Liver (tissue), 3 donors: ENCODE results near the gene PLSCR3.

Experiments used
- CTCF ChIP-seq: fragments of 150-350 bp; IDR thresholded peaks from 2 replicates; pipeline ENCODE4 v1.5.1; 2017; ENCODE audit warnings: improper control_type of control experiment, low read depth, low read length; ENCODE audit not compliant: missing input control
- FOXA1 ChIP-seq: IDR thresholded peaks from 2 replicates; pipeline ENCODE4 v1.6.1; 2016; ENCODE audit warnings: antibody characterized with exemption
- GABPA ChIP-seq, 2 donors: IDR thresholded peaks in 1 of 2; conservative IDR thresholded peaks in 1 of 2; 2 replicates each; pipeline ENCODE4 v1.6.1; 2016; ENCODE audit warnings: antibody characterized with exemption in 2 of 2, mild to moderate bottlenecking in 1 of 2, moderate library complexity in 1 of 2
- HNF4G ChIP-seq: IDR thresholded peaks from 2 replicates; pipeline ENCODE4 v1.6.1; 2016; ENCODE audit warnings: antibody characterized with exemption
- JUND ChIP-seq, 2 donors: IDR thresholded peaks; 2 replicates each; pipeline ENCODE4 v1.6.1; 2016; ENCODE audit warnings: antibody characterized with exemption in 2 of 2
- RAD21 ChIP-seq, 2 donors: IDR thresholded peaks; 2 replicates each; pipeline ENCODE4 v1.6.1; 2016; ENCODE audit warnings: antibody characterized with exemption in 2 of 2, mild to moderate bottlenecking in 2 of 2
- REST ChIP-seq: IDR thresholded peaks from 2 replicates; pipeline ENCODE4 v1.6.1; 2016; ENCODE audit warnings: antibody characterized with exemption, mild to moderate bottlenecking
- YY1 ChIP-seq: IDR thresholded peaks from 2 replicates; pipeline ENCODE4 v1.6.1; 2016; ENCODE audit warnings: antibody characterized with exemption, mild to moderate bottlenecking
- TF ChIP-seq, protein P1 (sequence below): IDR thresholded peaks from 2 replicates; pipeline ENCODE4 v1.6.1; 2016; ENCODE audit warnings: antibody characterized with exemption
- TF ChIP-seq, protein P2 (sequence below): IDR thresholded peaks from 2 replicates; pipeline ENCODE4 v1.6.1; 2016; ENCODE audit warnings: antibody characterized with exemption
- TF ChIP-seq, protein P3 (sequence below): IDR thresholded peaks from 2 replicates; pipeline ENCODE4 v1.6.1; 2016; ENCODE audit warnings: antibody characterized with exemption
- donor health status: healthy.
- donor health status: healthy.

DNA sequence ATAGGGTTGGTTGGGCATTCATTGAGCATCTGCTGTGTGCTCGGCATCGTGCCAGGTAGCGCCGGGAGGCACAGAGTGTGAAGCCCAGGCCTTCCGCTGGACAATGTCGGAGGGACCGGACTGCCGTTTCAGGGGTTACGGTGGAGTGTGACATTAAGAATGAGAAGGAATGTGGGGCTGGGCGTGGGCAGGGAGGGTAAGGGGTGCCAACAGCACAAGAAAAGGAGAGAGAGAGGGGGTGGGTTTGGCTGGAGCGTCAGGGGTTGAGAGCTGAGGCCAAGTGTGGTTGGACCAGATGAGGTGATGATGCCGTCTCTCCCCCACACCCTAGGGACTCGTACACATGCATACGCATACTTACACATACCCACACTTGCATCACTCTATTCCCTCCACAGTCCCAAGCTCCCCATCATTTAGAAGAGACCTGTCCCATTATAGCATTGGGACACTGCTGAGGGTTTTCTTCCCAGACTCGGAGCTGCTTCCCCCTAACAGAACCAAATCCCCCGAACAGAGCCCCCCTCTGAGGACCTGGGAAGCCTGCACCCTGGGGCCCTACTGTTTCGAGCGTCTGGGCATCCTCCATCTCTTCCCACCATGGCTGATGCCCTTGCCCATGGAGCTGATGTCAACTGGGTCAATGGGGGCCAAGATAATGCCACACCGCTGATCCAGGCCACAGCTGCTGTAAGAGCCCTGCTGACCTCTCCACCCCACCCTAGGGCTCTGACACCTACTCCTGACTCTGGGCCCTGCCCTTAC lies 45.7 kb downstream of the PLSCR3 start:
- TF ChIP-seq CTCF (no peak), RAD21 (IDR thresholded peaks at IDR 0.05) (no peak), FOXA1 (no peak), GABPA (IDR thresholded peaks at IDR 0.05 in 1 of 2, conservative IDR thresholded peaks at IDR 0.05 in 1 of 2) (no peak), REST (no peak), HNF4G (no peak), YY1 (no peak), JUND (IDR thresholded peaks at IDR 0.05) (no peak)
- TF ChIP-seq, protein P1, sequence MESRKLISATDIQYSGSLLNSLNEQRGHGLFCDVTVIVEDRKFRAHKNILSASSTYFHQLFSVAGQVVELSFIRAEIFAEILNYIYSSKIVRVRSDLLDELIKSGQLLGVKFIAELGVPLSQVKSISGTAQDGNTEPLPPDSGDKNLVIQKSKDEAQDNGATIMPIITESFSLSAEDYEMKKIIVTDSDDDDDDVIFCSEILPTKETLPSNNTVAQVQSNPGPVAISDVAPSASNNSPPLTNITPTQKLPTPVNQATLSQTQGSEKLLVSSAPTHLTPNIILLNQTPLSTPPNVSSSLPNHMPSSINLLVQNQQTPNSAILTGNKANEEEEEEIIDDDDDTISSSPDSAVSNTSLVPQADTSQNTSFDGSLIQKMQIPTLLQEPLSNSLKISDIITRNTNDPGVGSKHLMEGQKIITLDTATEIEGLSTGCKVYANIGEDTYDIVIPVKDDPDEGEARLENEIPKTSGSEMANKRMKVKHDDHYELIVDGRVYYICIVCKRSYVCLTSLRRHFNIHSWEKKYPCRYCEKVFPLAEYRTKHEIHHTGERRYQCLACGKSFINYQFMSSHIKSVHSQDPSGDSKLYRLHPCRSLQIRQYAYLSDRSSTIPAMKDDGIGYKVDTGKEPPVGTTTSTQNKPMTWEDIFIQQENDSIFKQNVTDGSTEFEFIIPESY: no peak
- TF ChIP-seq, protein P2, sequence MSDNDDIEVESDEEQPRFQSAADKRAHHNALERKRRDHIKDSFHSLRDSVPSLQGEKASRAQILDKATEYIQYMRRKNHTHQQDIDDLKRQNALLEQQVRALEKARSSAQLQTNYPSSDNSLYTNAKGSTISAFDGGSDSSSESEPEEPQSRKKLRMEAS: no peak
- TF ChIP-seq, protein P3, sequence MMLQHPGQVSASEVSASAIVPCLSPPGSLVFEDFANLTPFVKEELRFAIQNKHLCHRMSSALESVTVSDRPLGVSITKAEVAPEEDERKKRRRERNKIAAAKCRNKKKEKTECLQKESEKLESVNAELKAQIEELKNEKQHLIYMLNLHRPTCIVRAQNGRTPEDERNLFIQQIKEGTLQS: no peak
